ENCODE results near the gene FAM171A2.
"Not testable (repeated sequence)": the region's sequence is repeated elsewhere in the genome, so short reads cannot be mapped to it uniquely, and the experiment has no call there.

Gene FAM171A2

GRCh38 chr17:44398692-44399691, 35.3 kb upstream of the FAM171A2 start:
- H3K36me3 ChIP-seq (ENCODE audit: control insufficient read depth, insufficient read depth, low read length), result peaks cover 22% of the 10 kb centered on the region
- TF ChIP-seq CTCF (IDR thresholded peaks at IDR 0.05; ENCODE audit: insufficient read depth, low read length, poor library complexity, severe bottlenecking), result no peak
- no peak overlapping the region for H3K4me3 ChIP-seq (replicated peaks; ENCODE audit: low read depth, low read length)

GRCh38 chr17:44397479-44398440, 34.1 kb upstream of the FAM171A2 start:
- H3K27me3 ChIP-seq (replicated peaks; ENCODE audit: control insufficient read depth, insufficient read depth, low read length), result no peaks in the 10 kb centered on the region
- no peak overlapping the region for H3K4me3 ChIP-seq (replicated peaks; ENCODE audit: low read depth, low read length)
- DNase-seq (ENCODE audit: extremely low read depth, insufficient read length), result no peak
- no peak for TF ChIP-seq CTCF (IDR thresholded peaks at IDR 0.05; ENCODE audit: insufficient read depth, low read length, poor library complexity, severe bottlenecking)
- peaks cover 22% of the 10 kb centered on the region for H3K36me3 ChIP-seq (ENCODE audit: control insufficient read depth, insufficient read depth, low read length)

More at GRCh38 chr17:44398692-44399691, 35.3 kb upstream of the FAM171A2 start:
- H3K27me3 ChIP-seq (replicated peaks; ENCODE audit: control insufficient read depth, insufficient read depth, low read length), result no peaks in the 10 kb centered on the region
- no peak for DNase-seq (ENCODE audit: extremely low read depth, insufficient read length)

GRCh38 chr17:44396946-44397345, 33.3 kb upstream of the FAM171A2 start:
- H3K36me3 ChIP-seq (ENCODE audit: control insufficient read depth, insufficient read depth, low read length), result peaks cover 22% of the 10 kb centered on the region
- TF ChIP-seq CTCF (IDR thresholded peaks at IDR 0.05; ENCODE audit: insufficient read depth, low read length, poor library complexity, severe bottlenecking), result no peak

GRCh38 chr17:44394833-44395232, 31.2 kb upstream of the FAM171A2 start:
- Histone ChIP-seq H3K27me3 (replicated peaks; ENCODE audit: control insufficient read depth, insufficient read depth, low read length) (no peaks in the 10 kb centered on the region), H3K36me3 (ENCODE audit: control insufficient read depth, insufficient read depth, low read length) (peaks cover 14% of the 10 kb centered on the region), H3K4me3 (replicated peaks; ENCODE audit: low read depth, low read length) (no peak overlapping the region)
- no peak for DNase-seq (ENCODE audit: extremely low read depth, insufficient read length)
- no peak for TF ChIP-seq CTCF (IDR thresholded peaks at IDR 0.05; ENCODE audit: insufficient read depth, low read length, poor library complexity, severe bottlenecking)

More at GRCh38 chr17:44396946-44397345, 33.3 kb upstream of the FAM171A2 start:
- Histone ChIP-seq H3K27me3 (replicated peaks; ENCODE audit: control insufficient read depth, insufficient read depth, low read length) (no peaks in the 10 kb centered on the region), H3K4me3 (replicated peaks; ENCODE audit: low read depth, low read length) (no peak overlapping the region)
- no peak for DNase-seq (ENCODE audit: extremely low read depth, insufficient read length)

GRCh38 chr17:44394112-44394511, 30.5 kb upstream of the FAM171A2 start:
- peaks cover 13% of the 10 kb centered on the region for H3K36me3 ChIP-seq (ENCODE audit: control insufficient read depth, insufficient read depth, low read length)
- DNase-seq (ENCODE audit: extremely low read depth, insufficient read length); H3K27me3 ChIP-seq (replicated peaks; ENCODE audit: control insufficient read depth, insufficient read depth, low read length); H3K4me3 ChIP-seq (replicated peaks; ENCODE audit: low read depth, low read length): not testable (repeated sequence)
